GM23338 (cell line): Measurements from ENCODE around the gene GALNT5. TPM values are rescaled to one million over a fixed set of nuclear protein-coding genes. Genes with fewer than 3 reads are reported as not detected.

Experiments
- ATAC-seq: fragments of 200-7000 bp; cut with Tn5 transposase; 3 replicates; pipeline ENCODE4 v1.9.1; 2020
- DNase-seq: peaks from one replicate; pipeline ENCODE4 v3.0.0-alpha.2; 2015; ENCODE audit warnings: low spot score
- H2AFZ ChIP-seq: fragments of 200-600 bp; sonication (generic); 2 replicates; pipeline ENCODE4 v1.8.0; 2016; ENCODE audit warnings: antibody characterized with exemption, mild to moderate bottlenecking, moderate library complexity
- H3F3A ChIP-seq: fragments of 200-600 bp; sonication (generic); replicated peaks from 2 replicates; pipeline ENCODE4 v1.8.0; 2017; ENCODE audit warnings: antibody characterized with exemption, mixed run types, low read depth
- H3K27ac ChIP-seq: fragments of 200-600 bp; sonication (generic); 2 replicates; pipeline ENCODE4 v1.6.1; 2016; ENCODE audit warnings: low read depth
- H3K27me3 ChIP-seq: fragments of 200-600 bp; sonication (generic); 2 replicates; pipeline ENCODE4 v1.8.0; 2016; ENCODE audit warnings: mild to moderate bottlenecking, mixed run types, moderate library complexity; ENCODE audit not compliant: insufficient read depth
- H3K36me3 ChIP-seq: fragments of 200-600 bp; sonication (generic); 2 replicates; pipeline ENCODE4 v1.8.0; 2016; ENCODE audit warnings: mild to moderate bottlenecking; ENCODE audit not compliant: insufficient read depth
- H3K4me1 ChIP-seq: fragments of 200-600 bp; sonication (generic); 2 replicates; pipeline ENCODE4 v1.8.0; 2016; ENCODE audit warnings: mild to moderate bottlenecking, moderate library complexity; ENCODE audit not compliant: insufficient read depth
- H3K4me2 ChIP-seq: fragments of 200-600 bp; sonication (generic); 2 replicates; pipeline ENCODE4 v1.7.1; 2017; ENCODE audit warnings: mixed run types
- H3K4me3 ChIP-seq: fragments of 200-600 bp; sonication (generic); 2 replicates; pipeline ENCODE4 v1.6.1; 2016; ENCODE audit warnings: mixed run types
- H3K79me2 ChIP-seq: fragments of 200-600 bp; sonication (generic); replicated peaks from 2 replicates; pipeline ENCODE4 v1.8.0; 2017; ENCODE audit warnings: mild to moderate bottlenecking; ENCODE audit not compliant: insufficient read depth
- H3K9me2 ChIP-seq: fragments of 200-600 bp; sonication (generic); 2 replicates; pipeline ENCODE4 v1.8.0; 2017; ENCODE audit not compliant: insufficient read depth
- H4K20me1 ChIP-seq: fragments of 200-600 bp; sonication (generic); replicated peaks from 2 replicates; pipeline ENCODE4 v1.8.0; 2017; ENCODE audit warnings: mild to moderate bottlenecking; ENCODE audit not compliant: insufficient read depth
- H3K27ac Mint-ChIP-seq: 2 replicates; pipeline ENCODE4 v1.8.0; 2020; ENCODE audit warnings: inconsistent platforms, mild to moderate bottlenecking, moderate library complexity, mixed read lengths
- H3K27me3 Mint-ChIP-seq: 3 replicates; pipeline ENCODE4 v1.8.0; 2022; ENCODE audit warnings: low read depth, mild to moderate bottlenecking, moderate library complexity, mixed read lengths, inconsistent platforms; ENCODE audit not compliant: insufficient read depth, poor library complexity
- H3K36me3 Mint-ChIP-seq: 3 replicates; pipeline ENCODE4 v1.8.0; 2021; ENCODE audit warnings: low read depth, mild to moderate bottlenecking, inconsistent platforms, moderate library complexity, mixed read lengths
- H3K4me1 Mint-ChIP-seq: 3 replicates; pipeline ENCODE4 v1.8.0; 2020; ENCODE audit warnings: mild to moderate bottlenecking, inconsistent platforms, mixed read lengths
- H3K4me3 Mint-ChIP-seq: 3 replicates; pipeline ENCODE4 v1.8.0; 2021; ENCODE audit warnings: moderate library complexity, mild to moderate bottlenecking, inconsistent platforms, mixed read lengths
- H3K9me3 Mint-ChIP-seq: 3 replicates; pipeline ENCODE4 v1.8.0; 2020; ENCODE audit warnings: moderate library complexity, mild to moderate bottlenecking, inconsistent platforms, mixed read lengths
- CREB1 ChIP-seq: fragments of 250-450 bp; sonication (Bioruptor Pico); IDR thresholded peaks from 2 replicates; pipeline ENCODE4 v1.5.0; 2020; ENCODE audit warnings: low read depth, mild to moderate bottlenecking, moderate library complexity
- CTCF ChIP-seq, 2 experiments: fragments of 200-600 bp in 1 of 2; sonication (generic) in 1 of 2; conservative IDR thresholded peaks; 2 replicates each; pipeline versions ENCODE4 v1.5.1 to v1.6.1; 2016 to 2017; ENCODE audit warnings: antibody characterized with exemption in 2 of 2, low read depth in 2 of 2, mild to moderate bottlenecking in 2 of 2, moderate library complexity in 1 of 2
- EZH2 ChIP-seq: fragments of 200-600 bp; sonication (generic); IDR thresholded peaks from one replicate; pipeline ENCODE4 v1.8.0; 2017; ENCODE audit warnings: antibody characterized with exemption, mild to moderate bottlenecking, low read depth; ENCODE audit not compliant: unreplicated experiment
- NANOG ChIP-seq: IDR thresholded peaks from 2 replicates; pipeline ENCODE4 v1.6.1; 2016; ENCODE audit warnings: antibody characterized with exemption, borderline replicate concordance
- STAT1 ChIP-seq: IDR thresholded peaks from one replicate; pipeline ENCODE4 v1.6.1; 2016; ENCODE audit warnings: antibody characterized with exemption; ENCODE audit not compliant: unreplicated experiment
- ZNF114 ChIP-seq: fragments of 250-450 bp; sonication (Bioruptor Pico); IDR thresholded peaks from 2 replicates; pipeline ENCODE4 v1.5.0; 2020; ENCODE audit warnings: mild to moderate bottlenecking, moderate library complexity
- ZNF462 ChIP-seq: fragments of 250-450 bp; sonication (Bioruptor Pico); IDR thresholded peaks from 2 replicates; pipeline ENCODE4 v1.5.0; 2020; ENCODE audit warnings: mild to moderate bottlenecking, moderate library complexity
- polyA plus RNA-seq: library from polyadenylated mRNA; unstranded; fragments of >200 nt; fragmentation: Nextera tagmentation; extraction: Ambion mirVana; gene quantifications from 2 replicates; pipeline ENCODE4 v1.2.1, GENCODE V29; 2016
- total RNA-seq: library from RNA; depleted of rRNA; stranded (reverse); fragments of >200 nt; shearing (Covaris generic); gene quantifications from 2 replicates; pipeline ENCODE4 v1.2.3, GENCODE V29; 2014
- TF ChIP-seq, protein P1 (sequence below): IDR thresholded peaks from one replicate; pipeline ENCODE4 v1.6.1; 2018; ENCODE audit warnings: antibody characterized with exemption; ENCODE audit not compliant: unreplicated experiment

The GALNT5 gene
- total and polyA plus RNA-seq, 2 experiments from 2014 or later = 0.05 to 0.14 TPM

DNA sequence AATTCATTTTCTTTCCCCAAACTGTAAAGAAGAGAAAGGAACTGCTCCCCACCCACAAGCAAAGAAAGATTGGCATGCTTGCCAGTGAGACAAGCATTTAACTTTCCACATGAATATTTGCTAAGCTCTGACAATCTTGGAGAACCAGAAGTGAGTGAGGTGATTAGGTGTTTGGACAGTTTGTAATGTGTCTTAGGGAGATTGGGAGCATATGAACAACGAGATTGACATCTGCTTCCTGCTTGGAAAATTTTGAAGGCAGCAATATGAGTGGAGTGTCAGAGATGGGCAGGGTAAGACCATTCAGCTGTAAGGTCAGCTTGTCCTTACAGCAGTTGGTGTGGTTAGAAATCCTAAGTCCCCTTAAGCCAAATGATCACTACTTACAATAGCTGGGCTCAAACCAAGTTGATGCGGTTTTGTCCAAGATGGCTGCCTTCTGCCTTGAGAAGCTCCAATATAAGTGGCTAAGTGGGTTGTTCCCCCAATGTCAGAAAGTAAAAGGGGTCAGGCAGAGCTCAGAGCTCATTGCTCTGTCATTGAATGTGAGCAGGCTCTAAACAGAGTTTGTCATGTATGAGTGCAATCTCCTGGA lies 36.0 kb upstream of the GALNT5 start (continued):
- TF ChIP-seq, protein P1, sequence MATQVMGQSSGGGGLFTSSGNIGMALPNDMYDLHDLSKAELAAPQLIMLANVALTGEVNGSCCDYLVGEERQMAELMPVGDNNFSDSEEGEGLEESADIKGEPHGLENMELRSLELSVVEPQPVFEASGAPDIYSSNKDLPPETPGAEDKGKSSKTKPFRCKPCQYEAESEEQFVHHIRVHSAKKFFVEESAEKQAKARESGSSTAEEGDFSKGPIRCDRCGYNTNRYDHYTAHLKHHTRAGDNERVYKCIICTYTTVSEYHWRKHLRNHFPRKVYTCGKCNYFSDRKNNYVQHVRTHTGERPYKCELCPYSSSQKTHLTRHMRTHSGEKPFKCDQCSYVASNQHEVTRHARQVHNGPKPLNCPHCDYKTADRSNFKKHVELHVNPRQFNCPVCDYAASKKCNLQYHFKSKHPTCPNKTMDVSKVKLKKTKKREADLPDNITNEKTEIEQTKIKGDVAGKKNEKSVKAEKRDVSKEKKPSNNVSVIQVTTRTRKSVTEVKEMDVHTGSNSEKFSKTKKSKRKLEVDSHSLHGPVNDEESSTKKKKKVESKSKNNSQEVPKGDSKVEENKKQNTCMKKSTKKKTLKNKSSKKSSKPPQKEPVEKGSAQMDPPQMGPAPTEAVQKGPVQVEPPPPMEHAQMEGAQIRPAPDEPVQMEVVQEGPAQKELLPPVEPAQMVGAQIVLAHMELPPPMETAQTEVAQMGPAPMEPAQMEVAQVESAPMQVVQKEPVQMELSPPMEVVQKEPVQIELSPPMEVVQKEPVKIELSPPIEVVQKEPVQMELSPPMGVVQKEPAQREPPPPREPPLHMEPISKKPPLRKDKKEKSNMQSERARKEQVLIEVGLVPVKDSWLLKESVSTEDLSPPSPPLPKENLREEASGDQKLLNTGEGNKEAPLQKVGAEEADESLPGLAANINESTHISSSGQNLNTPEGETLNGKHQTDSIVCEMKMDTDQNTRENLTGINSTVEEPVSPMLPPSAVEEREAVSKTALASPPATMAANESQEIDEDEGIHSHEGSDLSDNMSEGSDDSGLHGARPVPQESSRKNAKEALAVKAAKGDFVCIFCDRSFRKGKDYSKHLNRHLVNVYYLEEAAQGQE = no peak
- no peak for TF ChIP-seq CTCF (conservative IDR thresholded peaks at IDR 0.05; ENCODE audit: low read depth in 2 of 2)

DNA sequence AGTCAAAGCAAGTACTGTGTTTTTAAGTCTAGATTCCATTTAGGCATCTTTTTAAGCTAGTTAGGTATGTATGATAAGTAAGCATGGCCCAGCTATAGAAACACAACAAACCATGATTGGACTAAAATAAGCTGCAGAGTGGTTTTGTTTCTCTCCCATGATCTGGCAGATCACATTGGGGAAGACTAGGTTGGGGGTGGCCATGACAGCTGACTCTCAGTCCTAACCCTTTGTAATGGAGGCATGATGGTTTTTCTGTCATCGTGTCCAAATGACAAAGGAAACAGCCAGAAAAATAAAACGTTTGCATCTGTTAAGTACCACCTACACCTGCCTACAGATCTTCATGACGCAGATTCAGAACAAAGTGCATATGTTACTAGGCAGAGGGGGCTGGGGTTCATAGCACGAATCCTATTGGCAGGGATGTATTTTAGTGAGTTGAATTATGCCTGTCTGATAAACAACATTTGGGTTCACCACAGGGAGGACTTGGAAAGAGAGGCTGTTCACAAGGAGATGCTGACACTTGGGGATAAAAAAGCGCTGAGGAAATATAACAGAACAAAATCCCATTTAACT lies 33.8 kb upstream of the GALNT5 start:
- Histone ChIP-seq H4K20me1 (no peaks in the 10 kb centered on the region), H3K4me2 (no peak overlapping the region), H3K9me2 (0 out of 2 replicates have a peak, but pooled peaks cover 3% of the 10 kb centered on the region), H3K27ac (no peak overlapping the region), H3K4me3 (no peak overlapping the region), H3F3A (no peaks in the 10 kb centered on the region), H2AFZ (no peak overlapping the region; the same call in 1 of the 2 replicates), H3K79me2 (no peaks in the 10 kb centered on the region), H3K4me1 (no peaks in the 10 kb centered on the region), H3K27me3 (no peaks in the 10 kb centered on the region), H3K36me3 (no peaks in the 10 kb centered on the region)
- no peaks in the 10 kb centered on the region for H3K27me3 Mint-ChIP-seq
- H3K36me3 Mint-ChIP-seq = no peaks in the 10 kb centered on the region
- H3K4me3 Mint-ChIP-seq = no peak overlapping the region
- no peaks in the 10 kb centered on the region for H3K9me3 Mint-ChIP-seq
- H3K4me1 Mint-ChIP-seq = no peaks in the 10 kb centered on the region
- DNase-seq (no peak), ATAC-seq (no peak)
- no peak overlapping the region for H3K27ac Mint-ChIP-seq
- TF ChIP-seq, protein P1 = no peak
- no peak for TF ChIP-seq STAT1
- TF ChIP-seq CREB1 (CRISPR knock-in tag) = no peak
- no peak for TF ChIP-seq EZH2
- no peak for TF ChIP-seq ZNF462 (CRISPR knock-in tag)
- TF ChIP-seq NANOG = no peak
- no peak for TF ChIP-seq ZNF114 (CRISPR knock-in tag)
